GM19023 (cell line): ENCODE data around the gene SWAP70.
"Not testable (repeated sequence)": the region's sequence is repeated elsewhere in the genome, so short reads cannot be mapped to it uniquely, and the experiment has no call there.

Source experiments
- ATAC-seq: cut with Tn5 transposase; IDR thresholded peaks from one replicate; pipeline ENCODE4 v1.9.1; 2021; ENCODE audit warnings: mild to moderate bottlenecking, moderate library complexity; ENCODE audit not compliant: unreplicated experiment

Gene SWAP70

GRCh38 chr11:9663699-9664275, at the start of gene SWAP70:
SWAP70 (plus strand) TSS chr11:9664077; CDS start chr11:9664180, 103 bp downstream.
- peak; percentile 87 for ATAC-seq

- peak; percentile 33 for ATAC-seq
Observed at GRCh38 chr11:9615031-9615451, 48.8 kb upstream of the SWAP70 start.

- no peak for ATAC-seq
Observed at GRCh38 chr11:9616042-9616675, 47.7 kb upstream of the SWAP70 start.

GRCh38 chr11:9616858-9617257, 47.0 kb upstream of the SWAP70 start:
- ATAC-seq: no peak

GRCh38 chr11:9617940-9618339, 45.9 kb upstream of the SWAP70 start:
- no peak for ATAC-seq

GRCh38 chr11:9619004-9619403, 44.9 kb upstream of the SWAP70 start:
- ATAC-seq: no peak

- no peak for ATAC-seq
Observed at GRCh38 chr11:9619971-9620370, 43.9 kb upstream of the SWAP70 start.

GRCh38 chr11:9622353-9622752, 41.5 kb upstream of the SWAP70 start:
- not testable (repeated sequence) for ATAC-seq

- ATAC-seq: not testable (repeated sequence)
Observed at GRCh38 chr11:9623053-9623452, 40.8 kb upstream of the SWAP70 start.

GRCh38 chr11:9624448-9624847, 39.4 kb upstream of the SWAP70 start:
- no peak for ATAC-seq

- no peak for ATAC-seq
Observed at GRCh38 chr11:9625162-9625561, 38.7 kb upstream of the SWAP70 start.

GRCh38 chr11:9625728-9626127, 38.1 kb upstream of the SWAP70 start:
- no peak for ATAC-seq

GRCh38 chr11:9626496-9627394, 37.1 kb upstream of the SWAP70 start:
- ATAC-seq: no peak

GRCh38 chr11:9629064-9629463, 34.8 kb upstream of the SWAP70 start:
- ATAC-seq: no peak

- no peak for ATAC-seq
Observed at GRCh38 chr11:9633679-9634078, 30.2 kb upstream of the SWAP70 start.

- ATAC-seq: no peak
Observed at GRCh38 chr11:9636691-9637090, 27.2 kb upstream of the SWAP70 start.

GRCh38 chr11:9639099-9639498, 24.8 kb upstream of the SWAP70 start:
- no peak for ATAC-seq

GRCh38 chr11:9639985-9640384, 23.9 kb upstream of the SWAP70 start:
- ATAC-seq: no peak

- no peak for ATAC-seq
Observed at GRCh38 chr11:9642894-9643293, 21.0 kb upstream of the SWAP70 start.

- ATAC-seq: no peak
Observed at GRCh38 chr11:9643751-9644150, 20.1 kb upstream of the SWAP70 start.

- no peak for ATAC-seq
Observed at GRCh38 chr11:9645881-9646280, 18.0 kb upstream of the SWAP70 start.

GRCh38 chr11:9646324-9646723, 17.6 kb upstream of the SWAP70 start:
- no peak for ATAC-seq
